Calu3 (cell line): ENCODE data around the gene NSL1. TPM values are rescaled to one million over a fixed set of nuclear protein-coding genes. Genes with fewer than 3 reads are reported as not detected.

Experiments used
- BruUV-seq: library from RNA; stranded (reverse); fragments of 400-500 nt; replicated peaks from 2 replicates; lab custom pipeline; 2021; lab: Mats Ljungman, UMichigan
- CTCF ChIA-PET: fragments of 300-600 bp; sonication (Branson Sonifier 250); formaldehyde crosslinking; loops from one replicate; lab custom pipeline; 2022; ENCODE audit warnings: antibody characterized with exemption; lab: Charles Lee
- DNase-seq: peaks from one replicate; pipeline ENCODE4 v3.0.0; 2022
- H3K27ac Mint-ChIP-seq: one replicate; pipeline ENCODE4 v1.8.0; 2022; ENCODE audit warnings: mixed read lengths; ENCODE audit not compliant: unreplicated experiment
- H3K27me3 Mint-ChIP-seq: one replicate; pipeline ENCODE4 v1.8.0; 2022; ENCODE audit warnings: mixed read lengths; ENCODE audit not compliant: unreplicated experiment
- H3K36me3 Mint-ChIP-seq: one replicate; pipeline ENCODE4 v1.8.0; 2022; ENCODE audit warnings: mild to moderate bottlenecking, moderate library complexity, mixed read lengths; ENCODE audit not compliant: insufficient read depth, unreplicated experiment
- H3K4me1 Mint-ChIP-seq: one replicate; pipeline ENCODE4 v1.8.0; 2022; ENCODE audit warnings: mild to moderate bottlenecking, low read depth, mixed read lengths; ENCODE audit not compliant: unreplicated experiment
- H3K4me3 Mint-ChIP-seq: one replicate; pipeline ENCODE4 v1.8.0; 2022; ENCODE audit warnings: mild to moderate bottlenecking, low read depth, moderate library complexity, mixed read lengths; ENCODE audit not compliant: unreplicated experiment
- H3K9me3 Mint-ChIP-seq: one replicate; pipeline ENCODE4 v1.8.0; 2022; ENCODE audit warnings: low read depth, mixed read lengths; ENCODE audit not compliant: unreplicated experiment
- intact Hi-C: fragments of 100-400 bp; cut with micrococcal nuclease; formaldehyde crosslinking; loops from one replicate; pipeline ENCODE4 v1.10.0; 2022; ENCODE audit not compliant: unreplicated experiment
- total RNA-seq: library from RNA; stranded (reverse); gene quantifications from 2 replicates; pipeline ENCODE4 v1.2.3, GENCODE V29; 2022
- TF ChIP-seq, protein P1 (sequence below): fragments of 200-600 bp; IDR thresholded peaks from one replicate; pipeline ENCODE4 v1.8.0; 2022; ENCODE audit warnings: antibody characterized with exemption; ENCODE audit not compliant: unreplicated experiment

The NSL1 gene
- total RNA-seq, 1 experiment from 2014 or later: 47.2 TPM

DNA sequence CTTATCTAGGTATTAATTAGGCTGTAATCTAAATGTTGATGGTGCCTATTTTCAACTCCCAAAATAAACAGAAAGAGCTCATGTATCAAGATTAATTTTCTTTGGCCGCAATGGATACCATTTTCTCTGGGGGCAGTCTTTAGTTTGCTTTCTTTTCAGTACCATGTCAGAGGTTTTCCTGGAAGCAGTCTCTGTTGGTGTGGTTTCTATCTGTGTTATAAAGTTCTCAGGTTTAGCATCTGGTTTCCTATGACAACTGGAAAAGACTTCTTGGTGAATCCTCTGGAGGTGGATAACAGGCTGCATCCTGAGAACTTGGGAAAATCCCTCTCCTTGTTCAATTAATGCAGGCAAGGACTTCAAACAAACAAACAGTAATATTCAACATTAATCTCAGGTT is 53.2 kb downstream of the NSL1 start:
- H3K4me3 Mint-ChIP-seq: no peak overlapping the region
- no peak overlapping the region for H3K27ac Mint-ChIP-seq
- TF ChIP-seq, protein P1, sequence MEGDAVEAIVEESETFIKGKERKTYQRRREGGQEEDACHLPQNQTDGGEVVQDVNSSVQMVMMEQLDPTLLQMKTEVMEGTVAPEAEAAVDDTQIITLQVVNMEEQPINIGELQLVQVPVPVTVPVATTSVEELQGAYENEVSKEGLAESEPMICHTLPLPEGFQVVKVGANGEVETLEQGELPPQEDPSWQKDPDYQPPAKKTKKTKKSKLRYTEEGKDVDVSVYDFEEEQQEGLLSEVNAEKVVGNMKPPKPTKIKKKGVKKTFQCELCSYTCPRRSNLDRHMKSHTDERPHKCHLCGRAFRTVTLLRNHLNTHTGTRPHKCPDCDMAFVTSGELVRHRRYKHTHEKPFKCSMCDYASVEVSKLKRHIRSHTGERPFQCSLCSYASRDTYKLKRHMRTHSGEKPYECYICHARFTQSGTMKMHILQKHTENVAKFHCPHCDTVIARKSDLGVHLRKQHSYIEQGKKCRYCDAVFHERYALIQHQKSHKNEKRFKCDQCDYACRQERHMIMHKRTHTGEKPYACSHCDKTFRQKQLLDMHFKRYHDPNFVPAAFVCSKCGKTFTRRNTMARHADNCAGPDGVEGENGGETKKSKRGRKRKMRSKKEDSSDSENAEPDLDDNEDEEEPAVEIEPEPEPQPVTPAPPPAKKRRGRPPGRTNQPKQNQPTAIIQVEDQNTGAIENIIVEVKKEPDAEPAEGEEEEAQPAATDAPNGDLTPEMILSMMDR: no peak
- no TSS peak for BruUV-seq
- H3K4me1 Mint-ChIP-seq: no peaks in the 10 kb centered on the region
- CTCF ChIA-PET: no interaction called here
- no peaks in the 10 kb centered on the region for H3K9me3 Mint-ChIP-seq
- intact Hi-C loops: no loop called here
- H3K27me3 Mint-ChIP-seq: no peaks in the 10 kb centered on the region
- DNase-seq: no peak
- no peaks in the 10 kb centered on the region for H3K36me3 Mint-ChIP-seq

GRCh38 chr1:212737559-212737958 is 54.0 kb downstream of the NSL1 start:
- Mint-ChIP-seq H3K4me3 (no peak overlapping the region), H3K27me3 (no peaks in the 10 kb centered on the region), H3K4me1 (no peaks in the 10 kb centered on the region), H3K27ac (no peak overlapping the region), H3K36me3 (no peaks in the 10 kb centered on the region), H3K9me3 (no peaks in the 10 kb centered on the region)
- CTCF ChIA-PET: interaction anchor here (0.6 kb wide), 1 partner anchor 156 kb away, joined by 3 read pairs; no protein-coding TSS in a partner anchor
- TF ChIP-seq, protein P1: no peak
- BruUV-seq: no TSS peak
- no peak for DNase-seq
- intact Hi-C loops: no loop called here

- TF ChIP-seq, protein P1: no peak
- no peaks in the 10 kb centered on the region for H3K27me3 Mint-ChIP-seq
- H3K36me3 Mint-ChIP-seq: no peaks in the 10 kb centered on the region
- BruUV-seq: no TSS peak
- no peaks in the 10 kb centered on the region for H3K9me3 Mint-ChIP-seq
- no peak overlapping the region for H3K27ac Mint-ChIP-seq
- no peak overlapping the region for H3K4me3 Mint-ChIP-seq
- no peak for DNase-seq
- intact Hi-C loops: no loop called here
- CTCF ChIA-PET: no interaction called here
- no peaks in the 10 kb centered on the region for H3K4me1 Mint-ChIP-seq
Observed at GRCh38 chr1:212733109-212733508, 58.5 kb downstream of the NSL1 start.

- CTCF ChIA-PET: interaction anchor here (0.7 kb wide), 1 partner anchor 1682 kb away, joined by 3 read pairs; no protein-coding TSS in a partner anchor
- no peaks in the 10 kb centered on the region for H3K4me1 Mint-ChIP-seq
- H3K27ac Mint-ChIP-seq: no peak overlapping the region
- TF ChIP-seq, protein P1: no peak
- no peaks in the 10 kb centered on the region for H3K27me3 Mint-ChIP-seq
- BruUV-seq: no TSS peak
- no peaks in the 10 kb centered on the region for H3K9me3 Mint-ChIP-seq
- no peaks in the 10 kb centered on the region for H3K36me3 Mint-ChIP-seq
- DNase-seq: no peak
- no peak overlapping the region for H3K4me3 Mint-ChIP-seq
- intact Hi-C loops: no loop called here
Observed at GRCh38 chr1:212731630-212732029, 59.9 kb downstream of the NSL1 start.
